HG02973 (cell line): Measurements from ENCODE around the gene SULT1C3.

Experiments
- ATAC-seq: cut with Tn5 transposase; IDR thresholded peaks from one replicate; pipeline ENCODE4 v1.9.1; 2021; ENCODE audit warnings: moderate library complexity; ENCODE audit not compliant: unreplicated experiment

SULT1C3 gene

DNA sequence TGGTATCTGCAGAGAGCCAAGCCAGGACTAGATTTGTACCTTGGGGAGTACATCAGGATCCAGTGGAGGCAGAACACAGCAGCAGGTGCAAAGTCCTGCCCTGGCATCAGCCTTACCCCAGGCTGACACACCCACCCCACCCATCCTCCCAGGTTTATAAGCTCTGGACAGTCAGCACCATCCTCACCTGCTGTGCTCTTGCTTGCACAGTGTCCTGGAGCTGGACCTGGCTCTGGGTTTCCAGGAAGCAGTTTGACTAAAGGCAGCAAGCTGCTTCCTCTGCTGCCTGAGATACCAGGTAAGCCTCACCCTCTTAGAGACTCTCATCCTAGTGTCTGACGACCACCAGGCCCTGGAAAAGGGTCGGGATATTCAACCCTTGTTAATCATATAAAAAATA is at the start of gene SULT1C3:
Gene SULT1C3 (plus strand): TSS at position 183 of the 400 bp plus-strand sequence. CDS start 7,227 bp downstream, outside the sequence.
- no peak for ATAC-seq

- ATAC-seq: no peak
Observed at GRCh38 chr2:108193251-108193650, 46.5 kb upstream of the SULT1C3 start.

- ATAC-seq: no peak
Observed at GRCh38 chr2:108194409-108195132, 45.2 kb upstream of the SULT1C3 start.

- ATAC-seq: no peak
Observed at GRCh38 chr2:108195133-108195439, 44.7 kb upstream of the SULT1C3 start.

- no peak for ATAC-seq
Observed at GRCh38 chr2:108199726-108200125, 40.0 kb upstream of the SULT1C3 start.

DNA sequence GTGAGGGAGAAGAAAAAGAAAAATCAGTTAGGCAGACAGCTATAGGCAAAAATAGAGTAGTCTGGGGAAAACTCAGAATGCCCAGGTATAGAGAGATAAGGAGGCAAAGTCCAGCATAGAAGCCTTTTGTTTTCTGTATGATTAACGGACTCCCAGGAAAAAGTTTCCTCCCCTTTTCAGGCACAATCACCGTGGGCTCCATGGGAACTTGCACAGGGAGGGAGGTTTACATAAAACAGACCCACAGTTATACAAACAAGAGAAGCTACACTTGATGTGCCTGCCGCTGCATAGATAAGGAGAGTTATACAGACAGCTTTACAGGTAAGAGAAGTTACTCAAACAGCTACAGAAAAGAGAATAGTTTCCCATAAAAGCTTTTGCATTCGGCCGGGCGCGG is 39.2 kb upstream of the SULT1C3 start:
- no peak for ATAC-seq

GRCh38 chr2:108212671-108213070 is 27.1 kb upstream of the SULT1C3 start:
- no peak for ATAC-seq

GRCh38 chr2:108215794-108216211 is 24.0 kb upstream of the SULT1C3 start:
- ATAC-seq: no peak

- ATAC-seq: no peak
Observed at GRCh38 chr2:108217211-108217610, 22.6 kb upstream of the SULT1C3 start.

DNA sequence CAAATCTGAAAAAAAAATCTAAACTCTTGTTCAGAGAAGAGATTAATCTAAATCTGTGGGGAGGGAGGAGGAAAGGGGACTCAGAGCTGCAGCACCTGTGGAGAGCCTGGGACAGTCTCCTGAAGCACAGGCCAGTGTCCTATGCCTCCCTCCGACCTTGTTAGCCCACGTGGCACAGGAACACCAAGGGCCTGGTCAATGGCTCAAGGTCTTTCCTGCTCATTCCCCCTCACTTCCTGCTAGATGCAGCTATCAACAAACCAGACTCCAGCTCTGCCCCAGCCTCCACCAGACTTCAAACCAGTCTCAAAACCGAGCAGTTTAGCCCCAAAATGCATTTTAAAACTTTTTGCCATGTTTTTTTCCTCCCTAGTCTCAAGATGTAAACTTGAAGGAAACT is 20.1 kb upstream of the SULT1C3 start:
- no peak for ATAC-seq

- no peak for ATAC-seq
Observed at GRCh38 chr2:108220191-108220590, 19.6 kb upstream of the SULT1C3 start.

DNA sequence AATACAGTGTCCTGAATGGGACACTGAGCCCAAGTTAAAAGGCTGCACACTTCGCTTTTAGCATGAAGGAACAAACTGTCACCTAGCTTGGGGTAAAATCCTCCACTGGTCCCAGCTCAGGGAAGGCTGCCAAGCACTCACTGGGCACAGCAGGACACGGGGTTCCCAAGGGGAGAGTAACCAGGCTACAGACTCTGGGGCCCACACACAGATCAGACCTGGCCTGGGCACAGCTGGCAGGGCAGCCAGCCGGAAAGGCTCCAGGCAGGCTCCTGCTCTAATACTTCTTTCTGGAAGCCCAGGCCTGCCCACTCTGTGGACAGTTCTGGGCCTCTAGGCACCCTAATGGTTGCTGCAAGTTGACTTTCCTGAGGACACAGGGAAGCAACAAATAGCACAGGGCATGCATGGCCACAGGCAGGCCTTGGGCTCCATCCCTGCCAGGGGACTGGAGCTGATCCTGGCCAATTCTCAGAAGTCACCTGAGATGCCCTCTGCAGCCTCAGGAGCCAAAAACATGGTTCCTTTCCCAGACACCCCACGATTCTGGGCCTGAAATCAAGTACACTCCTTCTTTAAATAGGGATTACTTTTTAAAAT is 18.7 kb upstream of the SULT1C3 start:
- no peak for ATAC-seq

GRCh38 chr2:108222261-108222660 is 17.5 kb upstream of the SULT1C3 start:
- no peak for ATAC-seq

GRCh38 chr2:108223573-108223972 is 16.2 kb upstream of the SULT1C3 start:
- ATAC-seq: no peak

- no peak for ATAC-seq
Observed at GRCh38 chr2:108224022-108224421, 15.7 kb upstream of the SULT1C3 start.

DNA sequence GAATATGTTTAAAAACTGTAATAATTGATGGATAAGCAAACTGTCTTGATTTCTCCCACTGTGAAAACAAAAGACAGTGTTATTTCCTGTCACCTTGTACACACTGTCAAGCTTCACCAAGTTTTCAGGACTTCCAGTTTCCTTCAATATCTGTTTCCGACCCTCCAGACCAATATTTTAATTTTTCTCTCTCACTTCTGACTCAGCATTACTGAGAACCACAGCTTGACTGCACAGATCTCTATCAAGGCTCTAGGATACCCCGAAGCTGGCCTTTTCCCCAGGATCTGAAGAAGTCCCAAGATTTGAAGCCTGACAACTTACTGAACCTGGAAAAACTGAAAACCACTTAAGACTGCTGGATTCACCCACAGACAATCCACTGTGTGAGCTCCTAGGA is 13.2 kb upstream of the SULT1C3 start:
- no peak for ATAC-seq

GRCh38 chr2:108228006-108228405 is 11.8 kb upstream of the SULT1C3 start:
- ATAC-seq: no peak

DNA sequence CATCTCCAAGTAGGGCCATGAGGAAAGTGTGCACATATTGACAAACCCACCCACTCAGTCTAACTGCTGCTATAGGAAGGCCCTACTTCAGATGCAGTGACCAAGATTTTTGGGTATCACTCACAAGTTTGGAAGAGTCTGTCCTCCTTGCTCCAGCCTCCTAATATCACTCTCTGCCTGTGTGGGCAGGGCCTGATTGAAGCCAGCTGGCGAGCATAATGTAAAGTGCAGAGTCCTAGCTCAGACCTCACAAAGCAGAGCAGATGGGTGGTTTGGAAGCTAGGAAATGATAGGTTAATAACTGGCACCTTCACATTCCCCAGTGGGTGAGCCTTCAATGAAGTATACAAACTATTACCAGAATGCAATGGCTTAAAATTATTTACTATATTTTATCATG is 11.2 kb upstream of the SULT1C3 start:
- ATAC-seq: no peak

DNA sequence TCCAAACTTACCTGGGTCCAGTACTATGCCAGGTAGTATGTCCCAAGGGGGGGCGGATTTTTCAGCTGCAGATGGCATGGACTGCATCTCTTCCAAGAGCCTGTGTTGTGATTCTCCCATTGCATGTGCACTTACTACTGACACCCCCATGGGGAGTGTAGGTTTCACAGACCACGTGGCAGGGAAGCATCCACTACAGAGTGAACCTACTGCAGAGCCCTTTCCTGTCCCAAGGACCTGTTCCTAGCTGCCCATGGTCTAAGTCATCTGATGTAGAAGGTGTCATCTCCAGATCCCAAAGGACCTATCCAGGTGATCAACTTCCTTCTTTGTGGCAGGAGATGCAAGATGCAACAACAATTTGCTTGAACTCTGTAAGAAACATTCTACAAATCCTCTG is 9.9 kb upstream of the SULT1C3 start:
- no peak for ATAC-seq

DNA sequence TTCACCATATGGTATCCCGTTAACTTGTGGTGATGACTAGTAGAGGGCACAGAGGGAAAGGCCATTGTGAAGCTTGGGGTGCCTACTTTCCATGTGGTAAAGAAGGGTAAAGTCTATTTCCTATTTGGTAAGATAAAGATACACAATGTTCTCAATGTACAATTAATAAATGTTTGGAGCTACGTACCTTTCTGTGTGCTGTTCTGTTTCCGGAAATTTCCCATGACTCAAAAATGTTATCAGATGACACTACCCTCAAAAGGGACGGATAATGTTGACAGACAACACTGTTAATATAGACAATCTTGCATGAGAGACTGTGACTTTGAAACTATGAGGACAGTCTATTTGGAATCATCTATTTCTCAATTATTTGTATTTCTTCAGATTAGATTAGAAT is 4.2 kb upstream of the SULT1C3 start:
- no peak for ATAC-seq

DNA sequence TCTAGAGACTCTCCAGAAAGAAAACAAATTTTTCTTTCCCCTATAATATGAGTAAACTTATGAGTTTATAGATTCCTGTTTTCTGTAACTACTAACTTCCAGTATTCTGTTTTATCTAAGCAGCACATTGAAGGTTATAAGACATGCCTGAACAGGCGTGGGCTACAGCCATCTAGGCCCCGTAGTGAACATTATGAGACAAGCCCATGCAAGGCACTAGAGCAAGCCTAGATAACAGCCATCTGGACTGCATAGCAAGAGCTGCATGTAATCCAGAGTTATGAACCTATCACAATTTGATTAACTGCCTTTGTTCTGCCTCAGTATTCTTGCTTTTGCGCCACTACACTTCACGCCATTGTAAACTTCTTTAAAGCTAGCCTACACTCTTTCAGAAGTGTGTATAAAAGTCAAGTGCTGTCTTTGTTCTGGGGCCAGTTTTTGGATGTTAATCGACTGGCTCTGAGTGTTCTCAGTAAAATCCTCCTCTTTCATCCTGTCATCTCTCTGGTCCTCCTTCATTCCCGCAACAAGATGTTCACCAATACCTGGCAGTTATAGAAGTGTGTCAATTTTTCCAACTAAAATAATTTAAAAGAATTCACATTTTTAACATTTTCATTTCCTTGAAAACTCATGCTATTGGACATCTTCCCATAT is 3.0 kb upstream of the SULT1C3 start:
- no peak for ATAC-seq

GRCh38 chr2:108240966-108241365 is 1.2 kb downstream of the SULT1C3 start:
- no peak for ATAC-seq
